Large intestine (tissue), 3 donors: ENCODE results near the gene CLEC12A. TPM values are rescaled to one million over a fixed set of nuclear protein-coding genes. Genes with fewer than 3 reads are reported as not detected.
"Not testable (repeated sequence)": the region's sequence is repeated elsewhere in the genome, so short reads cannot be mapped to it uniquely, and the experiment has no call there.

Source experiments
- DNase-seq, 2 donors: peaks; one replicate each; pipeline versions ENCODE4 v3.0.0 to v3.0.0-alpha.2; 2013
- H3K27ac ChIP-seq: one replicate; pipeline ENCODE4 v1.5.1; 2013; ENCODE audit warnings: low read length
- H3K27me3 ChIP-seq: 2 replicates; pipeline ENCODE4 v1.6.1; 2013; ENCODE audit warnings: low read length; ENCODE audit not compliant: control insufficient read depth, insufficient read depth
- H3K36me3 ChIP-seq: 2 replicates; pipeline ENCODE4 v1.6.1; 2013; ENCODE audit warnings: low read length; ENCODE audit not compliant: control insufficient read depth, insufficient read depth
- H3K4me1 ChIP-seq: one replicate; pipeline ENCODE4 v1.6.1; 2013; ENCODE audit warnings: low read length; ENCODE audit not compliant: control insufficient read depth, insufficient read depth
- H3K4me3 ChIP-seq: one replicate; pipeline ENCODE4 v1.5.1; 2013; ENCODE audit warnings: low read length
- H3K9me3 ChIP-seq: one replicate; pipeline ENCODE4 v1.6.1; 2013; ENCODE audit warnings: mild to moderate bottlenecking, low read depth, low read length, moderate library complexity; ENCODE audit not compliant: control insufficient read depth
- WGBS: methylation state at CpG from one replicate; pipeline ENCODE4 v1.1.5; 2013; ENCODE audit warnings: low lambda C conversion rate; ENCODE audit not compliant: insufficient coverage; 5-methylcytosine and 5-hydroxymethylcytosine counted together
- polyA plus RNA-seq: library from polyadenylated mRNA; unstranded; fragments of 120-200 nt; gene quantifications from one replicate; pipeline ENCODE4 v1.2.1, GENCODE V29; 2013

Gene CLEC12A
- polyA plus RNA-seq, 1 donor, result 1.5 TPM

DNA sequence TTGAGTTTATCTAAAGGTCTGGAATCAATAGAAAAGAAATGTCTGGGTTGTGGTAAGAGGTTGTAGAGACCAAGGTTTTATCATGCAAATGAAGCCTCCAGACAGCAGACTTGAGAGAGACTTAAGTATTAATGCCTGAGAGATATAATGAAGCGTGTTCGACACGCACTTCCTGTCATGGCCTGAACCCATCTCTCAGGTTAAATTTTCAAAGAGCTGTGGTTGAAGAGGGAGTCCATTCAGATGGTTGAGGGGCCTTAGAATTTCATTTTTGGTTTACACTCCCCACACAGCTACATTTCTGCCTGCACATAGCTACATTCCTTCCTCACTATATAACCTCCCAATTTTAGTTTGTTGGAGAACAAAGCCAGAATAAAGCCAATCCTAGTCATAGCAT is 10.1 kb upstream of the CLEC12A start:
- Histone ChIP-seq H3K27ac (no peak overlapping the region), H3K9me3 (no peaks in the 10 kb centered on the region), H3K36me3 (no peaks in the 10 kb centered on the region), H3K4me1 (no peaks in the 10 kb centered on the region), H3K4me3 (no peak overlapping the region), H3K27me3 (no peaks in the 10 kb centered on the region)
- DNase-seq, result no peak
- no CpG with 5 or more reads among the region's 3 CpGs for WGBS

DNA sequence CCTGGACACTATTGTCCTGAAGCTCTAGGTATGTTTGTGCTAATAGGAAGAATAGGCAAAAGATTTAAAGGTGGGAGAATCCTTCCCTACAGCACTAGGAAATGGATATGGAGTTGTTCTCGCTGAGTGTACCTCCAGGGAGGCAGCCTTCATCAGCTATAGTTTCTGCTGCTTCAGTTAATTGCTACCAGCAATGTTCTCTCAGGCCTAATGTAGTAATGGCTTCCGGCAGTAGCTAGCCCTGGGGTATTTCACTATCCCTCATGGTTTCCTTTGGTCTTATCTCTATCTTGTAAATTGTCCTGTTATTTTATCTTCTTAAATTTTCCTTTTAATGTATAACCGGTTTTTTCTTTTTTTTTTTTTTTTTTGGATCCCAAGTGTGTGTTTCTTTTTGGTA is 9.3 kb upstream of the CLEC12A start:
- H3K4me3 ChIP-seq, result no peak overlapping the region
- H3K27ac ChIP-seq, result no peak overlapping the region
- 61% methylated on average over 3 of the region's 3 CpGs for WGBS
- no peak for DNase-seq
- H3K9me3 ChIP-seq, result no peaks in the 10 kb centered on the region
- no peaks in the 10 kb centered on the region for H3K4me1 ChIP-seq
- H3K27me3 ChIP-seq, result no peaks in the 10 kb centered on the region
- H3K36me3 ChIP-seq, result no peaks in the 10 kb centered on the region

DNA sequence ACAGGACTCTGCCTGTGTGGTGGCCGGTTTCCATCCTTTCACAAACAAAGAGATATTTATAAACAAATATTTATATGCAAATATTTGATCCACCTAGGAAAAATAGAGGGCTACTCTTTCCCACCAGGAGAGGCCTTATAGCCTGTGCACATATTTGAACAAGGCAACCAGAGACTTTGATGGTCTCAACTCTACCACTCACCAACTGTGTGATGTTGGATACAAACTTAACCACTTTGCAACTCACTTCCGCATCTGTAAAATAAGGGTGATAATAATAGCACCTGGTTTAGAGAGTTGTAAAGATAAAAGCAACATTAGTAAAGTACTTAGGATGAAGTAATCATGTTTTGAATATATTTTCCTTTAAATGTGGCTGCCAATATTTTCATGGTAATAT is 1.5 kb upstream of the CLEC12A start:
- Histone ChIP-seq H3K27ac (no peak overlapping the region), H3K4me3 (no peak overlapping the region), H3K9me3 (no peaks in the 10 kb centered on the region), H3K27me3 (no peaks in the 10 kb centered on the region), H3K4me1 (no peaks in the 10 kb centered on the region), H3K36me3 (no peaks in the 10 kb centered on the region)
- WGBS, result no CpG with 5 or more reads among the region's 2 CpGs
- no peak for DNase-seq

DNA sequence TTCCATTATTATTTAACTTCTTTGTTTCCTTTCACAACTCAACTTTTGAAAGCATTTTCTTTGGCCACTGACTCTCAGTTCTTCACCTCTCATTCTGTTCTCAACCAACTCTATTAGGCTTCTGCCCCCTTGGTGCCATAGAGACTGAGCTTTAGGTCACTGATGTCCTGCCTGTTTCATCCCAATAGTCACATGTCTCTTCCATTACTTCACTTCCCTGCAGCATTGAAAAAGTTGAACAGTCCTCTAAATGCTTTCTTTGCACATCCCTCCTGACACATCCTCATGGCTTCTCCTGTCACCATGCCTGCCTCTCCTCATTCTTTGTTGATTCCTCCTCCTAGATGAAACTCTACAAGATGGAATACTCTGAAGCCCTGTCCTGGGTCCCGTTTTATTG is 2.7 kb downstream of the CLEC12A start:
- Histone ChIP-seq H3K9me3 (no peaks in the 10 kb centered on the region), H3K27ac (no peak overlapping the region), H3K36me3 (no peaks in the 10 kb centered on the region), H3K4me3 (no peak overlapping the region), H3K4me1 (no peaks in the 10 kb centered on the region), H3K27me3 (no peaks in the 10 kb centered on the region)
- DNase-seq, result no peak
- WGBS, result 100% methylated on average over 1 of the region's 1 CpG

DNA sequence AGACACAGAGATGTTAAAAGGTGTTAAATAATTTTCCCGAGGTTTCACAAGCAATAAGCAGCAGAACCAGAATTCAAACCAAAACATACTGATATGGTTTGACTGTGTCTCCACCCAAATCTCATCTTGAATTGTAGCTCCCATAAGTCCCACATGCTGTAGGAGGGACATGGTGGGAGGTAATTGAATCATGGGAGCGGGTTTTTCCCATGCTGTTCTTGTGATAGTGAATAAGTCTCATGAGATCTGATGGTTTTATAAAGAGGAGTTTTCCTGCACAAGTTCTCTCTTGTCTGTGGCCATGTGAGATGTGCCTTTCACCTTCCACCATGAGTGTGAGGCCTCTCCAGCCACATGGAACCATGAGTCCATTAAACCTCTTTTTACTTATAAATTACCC is 3.5 kb downstream of the CLEC12A start:
- H3K27ac ChIP-seq, H3K36me3 ChIP-seq, H3K9me3 ChIP-seq, H3K27me3 ChIP-seq, H3K4me1 ChIP-seq, DNase-seq, H3K4me3 ChIP-seq: not testable (repeated sequence)
- 100% methylated on average over 1 of the region's 2 CpGs for WGBS

DNA sequence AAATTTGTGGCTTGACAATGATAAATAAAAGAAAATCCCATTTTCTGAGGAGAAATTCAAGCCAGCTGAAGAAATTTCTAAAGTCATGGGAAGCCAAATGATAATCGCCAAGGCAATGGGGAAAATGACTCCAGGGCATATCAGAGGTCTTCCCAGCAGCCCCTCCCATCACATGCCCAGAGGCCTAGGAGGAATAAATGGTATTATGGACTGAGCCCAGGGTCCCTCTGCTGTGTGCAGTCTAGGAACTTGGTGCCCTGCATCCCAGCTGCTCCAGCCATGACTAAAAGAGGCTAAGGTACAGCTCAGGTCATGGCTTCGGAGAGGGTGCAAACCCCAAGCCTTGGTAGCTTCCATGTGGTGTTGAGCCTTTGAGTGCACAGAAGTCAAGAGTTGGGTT is 4.4 kb downstream of the CLEC12A start:
- H3K9me3 ChIP-seq, result no peaks in the 10 kb centered on the region
- no CpG with 5 or more reads among the region's 2 CpGs for WGBS
- no peak for DNase-seq
- H3K36me3 ChIP-seq, result no peaks in the 10 kb centered on the region
- no peaks in the 10 kb centered on the region for H3K27me3 ChIP-seq
- no peak overlapping the region for H3K27ac ChIP-seq
- no peak overlapping the region for H3K4me3 ChIP-seq
- H3K4me1 ChIP-seq, result no peaks in the 10 kb centered on the region

DNA sequence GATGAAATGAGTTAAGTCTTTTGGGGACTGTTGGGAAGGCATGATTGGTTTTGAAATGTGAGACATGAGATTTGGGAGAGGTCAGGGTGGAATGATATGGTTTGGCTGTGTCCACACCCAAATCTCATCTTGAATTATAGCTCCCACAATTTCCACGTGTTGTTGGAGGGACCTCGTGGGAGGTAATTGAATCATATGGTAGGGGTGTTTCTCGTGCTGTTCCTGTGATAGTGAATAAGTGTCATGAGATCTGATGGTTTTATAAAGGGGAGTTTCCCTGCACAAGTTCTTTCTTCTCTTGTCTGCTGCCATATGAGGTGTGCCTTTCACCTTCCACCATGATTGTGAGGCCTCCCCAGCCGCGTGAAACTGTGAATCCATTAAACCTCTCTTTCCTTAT is 5.4 kb downstream of the CLEC12A start:
- not testable (repeated sequence) for H3K4me1 ChIP-seq, H3K27me3 ChIP-seq, H3K4me3 ChIP-seq, H3K27ac ChIP-seq, H3K36me3 ChIP-seq, DNase-seq, H3K9me3 ChIP-seq
- no CpG with 5 or more reads among the region's 5 CpGs for WGBS

DNA sequence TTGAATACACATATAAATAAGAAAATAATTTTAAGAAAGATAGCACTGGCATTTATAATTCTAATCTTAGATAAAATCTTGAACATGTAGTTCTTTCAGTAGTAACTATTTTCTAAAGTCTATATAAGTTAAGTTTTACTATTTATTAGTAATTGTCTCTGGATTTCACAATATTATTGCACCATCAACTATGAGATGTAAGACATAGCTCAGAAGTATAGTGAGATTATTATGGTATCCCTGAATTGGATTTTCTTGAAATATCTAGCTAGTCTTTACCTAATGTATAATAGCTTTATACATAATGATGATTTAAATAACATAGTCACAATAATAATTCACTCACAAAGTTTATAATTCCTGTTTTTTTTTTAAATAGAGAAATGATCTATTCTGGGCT is 6.7 kb downstream of the CLEC12A start:
- no peaks in the 10 kb centered on the region for H3K4me1 ChIP-seq
- H3K27ac ChIP-seq, result no peak overlapping the region
- no peaks in the 10 kb centered on the region for H3K27me3 ChIP-seq
- no peaks in the 10 kb centered on the region for H3K9me3 ChIP-seq
- no peaks in the 10 kb centered on the region for H3K36me3 ChIP-seq
- DNase-seq, result no peak
- H3K4me3 ChIP-seq, result no peak overlapping the region

DNA sequence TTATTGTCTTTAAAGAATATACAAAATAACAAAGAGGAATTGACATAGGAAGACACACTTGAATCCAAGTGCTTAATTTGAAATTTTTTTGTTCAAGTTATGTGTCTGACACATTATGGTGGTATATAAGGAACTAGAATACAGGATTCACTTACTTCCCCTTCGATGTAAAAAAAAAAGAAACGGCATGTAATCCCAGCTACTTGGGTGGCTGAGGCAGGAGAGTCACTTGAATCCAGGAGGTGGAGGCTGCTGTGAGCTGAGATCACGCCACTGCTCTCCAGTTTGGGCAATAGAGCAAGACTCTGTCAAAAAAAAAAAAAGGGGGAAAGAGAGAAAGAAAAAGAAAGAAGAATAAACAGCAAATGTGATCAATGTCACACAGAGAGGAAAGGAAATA is 8.9 kb downstream of the CLEC12A start:
- Histone ChIP-seq H3K27ac (no peak overlapping the region), H3K4me1 (no peaks in the 10 kb centered on the region), H3K36me3 (no peaks in the 10 kb centered on the region), H3K27me3 (no peaks in the 10 kb centered on the region), H3K9me3 (no peaks in the 10 kb centered on the region), H3K4me3 (no peak overlapping the region)
- no peak for DNase-seq
- 95% methylated on average over 3 of the region's 3 CpGs for WGBS

DNA sequence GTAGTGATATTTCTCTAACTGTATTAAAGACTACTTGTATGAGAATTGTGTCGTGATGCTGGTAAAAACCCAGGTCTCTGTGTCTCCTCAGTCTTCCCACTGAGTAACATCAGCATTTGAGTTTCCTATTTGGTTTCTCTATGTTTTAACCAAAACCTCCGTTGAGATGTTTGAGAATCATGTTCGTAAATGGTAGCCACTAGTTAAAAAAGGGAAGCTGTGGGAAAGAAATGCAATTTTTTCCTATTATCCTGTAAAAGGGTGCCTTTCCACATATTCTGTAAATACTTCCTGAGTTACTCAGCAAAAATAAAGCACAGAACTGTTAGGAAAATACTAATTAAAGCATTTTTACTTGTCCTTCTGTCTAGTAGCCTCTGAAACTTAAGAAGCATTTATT is 20.7 kb downstream of the CLEC12A start:
- Histone ChIP-seq H3K4me1 (no peaks in the 10 kb centered on the region), H3K27me3 (no peaks in the 10 kb centered on the region), H3K4me3 (no peak overlapping the region), H3K9me3 (no peaks in the 10 kb centered on the region), H3K36me3 (no peaks in the 10 kb centered on the region), H3K27ac (no peak overlapping the region)
- no peak for DNase-seq
- WGBS, result no CpG with 5 or more reads among the region's 3 CpGs

DNA sequence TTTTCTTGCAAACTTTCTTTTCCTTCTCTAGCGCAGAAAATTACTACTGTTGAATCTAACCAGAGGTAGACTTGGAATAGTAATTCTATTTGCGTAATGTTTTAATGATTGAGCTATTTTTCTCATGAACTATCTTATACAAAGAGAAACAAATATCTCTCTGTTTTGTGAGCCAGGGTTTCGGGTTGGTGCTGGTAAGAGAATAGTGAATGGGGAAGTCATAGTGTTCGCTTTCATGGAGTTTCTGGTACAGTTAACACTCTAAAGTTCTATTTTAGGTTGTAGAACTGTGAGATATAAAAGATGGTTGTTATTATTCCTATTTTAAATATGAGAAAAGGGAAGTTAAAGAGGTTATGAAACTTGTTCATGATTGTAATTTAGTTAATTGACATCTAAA is 21.1 kb downstream of the CLEC12A start:
- H3K4me1 ChIP-seq, result no peaks in the 10 kb centered on the region
- no peaks in the 10 kb centered on the region for H3K9me3 ChIP-seq
- H3K36me3 ChIP-seq, result no peaks in the 10 kb centered on the region
- H3K4me3 ChIP-seq, result no peak overlapping the region
- no peaks in the 10 kb centered on the region for H3K27me3 ChIP-seq
- no peak for DNase-seq
- 100% methylated on average over 1 of the region's 4 CpGs for WGBS
- H3K27ac ChIP-seq, result no peak overlapping the region
